ENCODE data around the gene SCGN. TPM values are rescaled to one million over a fixed set of nuclear protein-coding genes. Genes with fewer than 3 reads are reported as not detected.

The SCGN gene, protein sequence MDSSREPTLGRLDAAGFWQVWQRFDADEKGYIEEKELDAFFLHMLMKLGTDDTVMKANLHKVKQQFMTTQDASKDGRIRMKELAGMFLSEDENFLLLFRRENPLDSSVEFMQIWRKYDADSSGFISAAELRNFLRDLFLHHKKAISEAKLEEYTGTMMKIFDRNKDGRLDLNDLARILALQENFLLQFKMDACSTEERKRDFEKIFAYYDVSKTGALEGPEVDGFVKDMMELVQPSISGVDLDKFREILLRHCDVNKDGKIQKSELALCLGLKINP
- polyA plus RNA-seq (2011; rRNA removed) (not detected in 2 replicates), polyA minus RNA-seq (2011; rRNA and poly(A)+ RNA removed) (not detected in 2 replicates)

DNA sequence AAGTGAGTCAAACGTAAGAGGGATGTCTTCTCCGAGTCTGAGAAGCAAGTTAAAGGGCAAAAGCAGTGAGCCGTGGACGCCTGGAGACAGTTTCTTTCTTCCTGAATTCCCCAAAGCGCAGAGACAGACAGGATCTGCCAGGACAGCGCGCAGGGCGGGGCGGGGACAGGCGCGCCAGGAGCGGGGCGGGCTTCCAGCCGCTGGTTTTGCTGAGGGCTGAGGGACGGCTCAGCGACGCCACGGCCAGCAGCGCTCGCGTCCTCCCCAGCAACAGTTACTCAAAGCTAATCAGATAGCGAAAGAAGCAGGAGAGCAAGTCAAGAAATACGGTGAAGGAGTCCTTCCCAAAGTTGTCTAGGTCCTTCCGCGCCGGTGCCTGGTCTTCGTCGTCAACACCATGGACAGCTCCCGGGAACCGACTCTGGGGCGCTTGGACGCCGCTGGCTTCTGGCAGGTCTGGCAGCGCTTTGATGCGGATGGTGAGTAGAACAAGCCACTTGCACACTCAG is at the start of gene SCGN:
Gene SCGN, plus strand, starts transcription at position 209 of the 509 bp plus-strand sequence. Its CDS starts 189 bp downstream, at position 398.
- ChIA-PET CTCF (interaction anchor here (1.1 to 1.9 kb wide), 2 partner anchors 51 to 429 kb away, joined by 3 to 4 read pairs; no protein-coding TSS in a partner anchor), POLR2A (no interaction called here)
- Histone ChIP-seq H3K9me3 (ENCODE audit: control insufficient read depth, insufficient read depth, low read length) (no peaks in the 10 kb centered on the region; the same call in 1 of the 2 replicates), H3K27me3 (ENCODE audit: control insufficient read depth, insufficient read depth, low read length) (no peaks in the 10 kb centered on the region), H3K27ac (ENCODE audit: low read depth, low read length) (no peak within 1 kb of the TSS), H3K4me3 (ENCODE audit: low read depth, low read length) (no peak within 1 kb of the TSS)
- TF ChIP-seq, protein P1, sequence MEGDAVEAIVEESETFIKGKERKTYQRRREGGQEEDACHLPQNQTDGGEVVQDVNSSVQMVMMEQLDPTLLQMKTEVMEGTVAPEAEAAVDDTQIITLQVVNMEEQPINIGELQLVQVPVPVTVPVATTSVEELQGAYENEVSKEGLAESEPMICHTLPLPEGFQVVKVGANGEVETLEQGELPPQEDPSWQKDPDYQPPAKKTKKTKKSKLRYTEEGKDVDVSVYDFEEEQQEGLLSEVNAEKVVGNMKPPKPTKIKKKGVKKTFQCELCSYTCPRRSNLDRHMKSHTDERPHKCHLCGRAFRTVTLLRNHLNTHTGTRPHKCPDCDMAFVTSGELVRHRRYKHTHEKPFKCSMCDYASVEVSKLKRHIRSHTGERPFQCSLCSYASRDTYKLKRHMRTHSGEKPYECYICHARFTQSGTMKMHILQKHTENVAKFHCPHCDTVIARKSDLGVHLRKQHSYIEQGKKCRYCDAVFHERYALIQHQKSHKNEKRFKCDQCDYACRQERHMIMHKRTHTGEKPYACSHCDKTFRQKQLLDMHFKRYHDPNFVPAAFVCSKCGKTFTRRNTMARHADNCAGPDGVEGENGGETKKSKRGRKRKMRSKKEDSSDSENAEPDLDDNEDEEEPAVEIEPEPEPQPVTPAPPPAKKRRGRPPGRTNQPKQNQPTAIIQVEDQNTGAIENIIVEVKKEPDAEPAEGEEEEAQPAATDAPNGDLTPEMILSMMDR (IDR thresholded peaks at IDR 0.05; ENCODE audit: low read depth, low read length): no peak
- no peak for DNase-seq (ENCODE audit: low read depth, low spot score)

DNA sequence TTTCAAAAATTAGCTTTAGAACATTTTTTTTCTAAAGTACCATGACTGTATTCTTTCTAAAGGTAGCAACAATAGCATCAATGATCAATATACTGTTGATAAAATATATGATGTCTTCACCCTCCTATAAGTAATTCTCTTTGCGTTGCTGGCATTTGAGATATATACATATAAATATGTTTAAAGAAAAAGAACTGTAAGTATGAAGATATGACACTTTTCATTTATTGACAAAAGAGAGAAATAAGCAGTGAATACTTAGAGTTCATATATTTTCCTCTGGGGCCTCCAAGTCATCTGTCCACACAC is 49.4 kb upstream of the SCGN start:
- H3K27me3 ChIP-seq (ENCODE audit: control insufficient read depth, insufficient read depth, low read length): no peaks in the 10 kb centered on the region
- CTCF ChIA-PET: interaction anchor here (0.5 to 3.7 kb wide), 7 partner anchors 9 to 380 kb away, joined by 3 to 24 read pairs (median 5); partner anchors contain the start of gene CARMIL1
- no peak overlapping the region for H3K27ac ChIP-seq (ENCODE audit: low read depth, low read length)
- POLR2A ChIA-PET: no interaction called here
- H3K9me3 ChIP-seq (ENCODE audit: control insufficient read depth, insufficient read depth, low read length): no peaks in the 10 kb centered on the region
- no peak overlapping the region for H3K4me3 ChIP-seq (ENCODE audit: low read depth, low read length)
- DNase-seq (ENCODE audit: low read depth, low spot score): no peak
- TF ChIP-seq, protein P1 (IDR thresholded peaks at IDR 0.05; ENCODE audit: low read depth, low read length): no peak

DNA sequence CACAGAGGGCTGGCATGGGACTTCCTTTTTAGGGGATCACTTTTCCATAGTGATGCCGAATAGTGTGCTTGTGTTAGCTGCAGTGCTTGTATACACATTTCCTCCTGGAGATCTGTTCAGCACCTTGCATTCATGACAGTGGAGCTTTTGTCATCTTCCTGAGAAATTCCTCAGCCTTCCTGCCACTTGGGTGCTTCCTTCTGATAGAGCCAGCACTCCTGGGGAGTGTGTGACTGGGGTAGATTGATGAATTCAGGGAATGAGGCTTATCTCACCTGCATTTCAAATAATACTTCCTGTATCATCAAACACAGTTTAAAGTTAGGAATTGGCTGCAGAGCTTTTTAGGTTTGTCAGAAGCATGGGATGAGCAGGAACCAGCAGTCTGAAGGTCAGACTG is 48.8 kb upstream of the SCGN start:
- Histone ChIP-seq H3K4me3 (ENCODE audit: low read depth, low read length) (no peak overlapping the region), H3K9me3 (ENCODE audit: control insufficient read depth, insufficient read depth, low read length) (no peaks in the 10 kb centered on the region), H3K27me3 (ENCODE audit: control insufficient read depth, insufficient read depth, low read length) (no peaks in the 10 kb centered on the region), H3K27ac (ENCODE audit: low read depth, low read length) (no peak overlapping the region)
- CTCF ChIA-PET: interaction anchor here (2.0 to 3.7 kb wide), 2 partner anchors 337 to 380 kb away, joined by 10 to 24 read pairs; no protein-coding TSS in a partner anchor
- POLR2A ChIA-PET: no interaction called here
- DNase-seq (ENCODE audit: low read depth, low spot score): no peak
- TF ChIP-seq, protein P1 (IDR thresholded peaks at IDR 0.05; ENCODE audit: low read depth, low read length): no peak

DNA sequence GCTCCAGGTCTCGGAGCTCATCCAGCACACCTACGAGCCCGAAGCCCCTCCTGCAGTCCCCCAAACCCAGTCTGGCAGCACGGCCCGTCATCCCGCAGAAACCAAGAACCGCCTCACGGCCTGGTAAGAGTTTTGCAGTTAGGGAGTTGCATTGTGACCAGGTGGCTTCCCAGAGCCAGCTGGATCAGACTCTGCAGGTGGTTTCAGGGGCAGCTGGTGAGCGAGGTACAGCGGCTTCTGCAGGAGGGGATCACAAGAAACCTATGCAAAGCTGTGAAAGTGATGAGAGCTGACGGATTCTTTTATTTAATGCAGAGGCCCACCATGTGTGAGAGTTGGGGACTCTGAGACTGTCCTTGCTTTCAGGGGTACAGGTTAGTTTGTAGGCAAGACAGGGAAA is 45.9 kb upstream of the SCGN start:
- Histone ChIP-seq H3K27me3 (ENCODE audit: control insufficient read depth, insufficient read depth, low read length) (no peaks in the 10 kb centered on the region), H3K9me3 (ENCODE audit: control insufficient read depth, insufficient read depth, low read length) (no peaks in the 10 kb centered on the region), H3K27ac (ENCODE audit: low read depth, low read length) (no peak overlapping the region), H3K4me3 (ENCODE audit: low read depth, low read length) (no peak overlapping the region)
- DNase-seq (ENCODE audit: low read depth, low spot score): no peak
- ChIA-PET CTCF (interaction anchor here (1.6 to 1.8 kb wide), 2 partner anchors 340 to 383 kb away, joined by 5 to 6 read pairs; no protein-coding TSS in a partner anchor), POLR2A (no interaction called here)
- TF ChIP-seq, protein P1 (IDR thresholded peaks at IDR 0.05; ENCODE audit: low read depth, low read length): no peak

DNA sequence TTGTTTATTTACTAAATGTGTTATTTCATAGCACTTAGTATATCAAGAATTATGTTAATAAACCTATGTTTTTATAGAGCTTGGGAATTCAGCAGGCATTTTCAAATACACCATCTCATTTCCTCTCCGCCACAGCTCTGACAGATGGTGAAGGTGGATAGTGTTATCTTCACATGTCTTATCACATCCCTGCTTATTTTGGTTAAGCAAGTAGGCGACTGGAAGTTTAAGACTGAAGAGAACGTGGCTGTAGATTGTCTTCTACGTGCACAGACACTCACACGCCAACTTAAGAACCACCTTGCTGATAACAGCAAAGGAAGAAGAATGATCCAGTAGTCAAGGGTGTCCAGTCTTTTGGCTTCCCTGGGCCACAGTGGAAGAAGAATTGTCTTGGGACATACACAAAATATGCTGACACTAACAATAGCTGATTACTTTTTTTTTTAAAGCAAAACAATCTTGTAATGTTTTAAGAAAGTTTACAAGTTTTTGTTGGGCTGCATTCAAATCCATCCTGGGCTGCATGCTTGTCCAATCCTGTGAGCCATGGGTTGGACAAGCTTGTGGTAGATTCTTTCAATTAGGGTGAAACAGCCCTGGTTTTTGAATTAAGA is 43.3 kb upstream of the SCGN start:
- CTCF ChIA-PET: interaction anchor here (1.1 kb wide), 1 partner anchor 343 kb away, joined by 5 read pairs; no protein-coding TSS in a partner anchor
- H3K9me3 ChIP-seq (ENCODE audit: control insufficient read depth, insufficient read depth, low read length): no peaks in the 10 kb centered on the region
- TF ChIP-seq, protein P1 (IDR thresholded peaks at IDR 0.05; ENCODE audit: low read depth, low read length): no peak
- DNase-seq (ENCODE audit: low read depth, low spot score): no peak
- no peak overlapping the region for H3K27ac ChIP-seq (ENCODE audit: low read depth, low read length)
- H3K27me3 ChIP-seq (ENCODE audit: control insufficient read depth, insufficient read depth, low read length): no peaks in the 10 kb centered on the region
- no peak overlapping the region for H3K4me3 ChIP-seq (ENCODE audit: low read depth, low read length)
- POLR2A ChIA-PET: no interaction called here

Measured in AG04450 (cell line).